ENCODE data around the gene RAE1. TPM values are rescaled to one million over a fixed set of nuclear protein-coding genes. Genes with fewer than 3 reads are reported as not detected.
A peak's percentile ranks its signal among the peaks of the same experiment; 100 is the strongest.

The RAE1 gene
- total RNA-seq (10 to 100 TPM; 30.9 to 34.0 TPM), polyA plus RNA-seq (10 to 100 TPM; 35.5 to 54.4 (median 37.0) TPM), total RNA-seq (37.7 to 90.1 (median 52.2) reads per million in 6 experiments)

- H3K27me3 Mint-ChIP-seq, result peaks cover 0 to 4% (median 0%) of the 10 kb centered on the region in 5 donors
- H3K27ac Mint-ChIP-seq, result peak within 1 kb of the TSS; percentile 82 to 95 (median 92)
- H3K36me3 Mint-ChIP-seq, result peaks cover 0 to 25% (median 0%) of the 10 kb centered on the region in 3 donors
- peaks cover 10 to 28% (median 26%) of the 10 kb centered on the region in 4 donors for H3K4me1 Mint-ChIP-seq
- H3K4me3 Mint-ChIP-seq, result peak within 1 kb of the TSS; percentile 84 to 94 (median 89)
- ATAC-seq (peak; percentile 84 to 88), DNase-seq (peak; percentile 84 to 95 (median 90))
- POLR2A ChIA-PET, result interaction anchor here (1.2 to 1.5 kb wide), 2 partner anchors 39 to 47 kb away, joined by 4 to 5 read pairs; no protein-coding TSS in a partner anchor
- H3K9me3 Mint-ChIP-seq, result no peaks in the 10 kb centered on the region
These were observed at the start of gene RAE1 for GRCh38 chr20:57351042-57351783. TSS of gene RAE1 (plus strand) at chr20:57351255. CDS start at chr20:57354039, 2,784 bp downstream.

- no peak overlapping the region for H3K4me3 Mint-ChIP-seq
These were observed 44.3 kb upstream of the RAE1 start for GRCh38 chr20:57306747-57307146.

GRCh38 chr20:57308451-57309271, 42.4 kb upstream of the RAE1 start:
- H3K36me3 Mint-ChIP-seq, result no peaks in the 10 kb centered on the region
- no peak overlapping the region for H3K27ac Mint-ChIP-seq
- no peak for DNase-seq
- no peak for ATAC-seq
- H3K4me1 Mint-ChIP-seq, result no peaks in the 10 kb centered on the region
- POLR2A ChIA-PET, result no interaction called here
- no peaks in the 10 kb centered on the region for H3K9me3 Mint-ChIP-seq
- no peak overlapping the region for H3K4me3 Mint-ChIP-seq
- H3K27me3 Mint-ChIP-seq, result peaks cover 6 to 14% (median 12%) of the 10 kb centered on the region in 5 donors

More at GRCh38 chr20:57306747-57307146, 44.3 kb upstream of the RAE1 start:
- Mint-ChIP-seq H3K27me3 (peaks cover 9 to 25% (median 14%) of the 10 kb centered on the region in 5 donors), H3K27ac (no peak overlapping the region), H3K36me3 (no peaks in the 10 kb centered on the region), H3K4me1 (no peaks in the 10 kb centered on the region), H3K9me3 (no peaks in the 10 kb centered on the region)
- POLR2A ChIA-PET, result no interaction called here
- ATAC-seq (no peak), DNase-seq (no peak)

GRCh38 chr20:57309544-57310115, 41.4 kb upstream of the RAE1 start:
- no peak for DNase-seq
- Mint-ChIP-seq H3K27me3 (peaks cover 6 to 17% (median 13%) of the 10 kb centered on the region in 5 donors), H3K36me3 (no peaks in the 10 kb centered on the region), H3K4me3 (no peak overlapping the region), H3K27ac (no peak overlapping the region), H3K4me1 (no peaks in the 10 kb centered on the region), H3K9me3 (no peaks in the 10 kb centered on the region)
- POLR2A ChIA-PET, result no interaction called here
- no peak for ATAC-seq

GRCh38 chr20:57310821-57311514, 40.1 kb upstream of the RAE1 start:
- H3K4me3 Mint-ChIP-seq, result no peak overlapping the region
- no peaks in the 10 kb centered on the region for H3K36me3 Mint-ChIP-seq
- no peak overlapping the region for H3K27ac Mint-ChIP-seq
- POLR2A ChIA-PET, result no interaction called here
- H3K4me1 Mint-ChIP-seq, result no peaks in the 10 kb centered on the region
- H3K27me3 Mint-ChIP-seq, result peaks cover 8 to 20% (median 13%) of the 10 kb centered on the region in 5 donors
- ATAC-seq (no peak), DNase-seq (no peak)
- H3K9me3 Mint-ChIP-seq, result no peaks in the 10 kb centered on the region

- ATAC-seq (no peak), DNase-seq (no peak)
- Mint-ChIP-seq H3K9me3 (no peaks in the 10 kb centered on the region), H3K4me1 (no peaks in the 10 kb centered on the region), H3K4me3 (no peak overlapping the region), H3K36me3 (no peaks in the 10 kb centered on the region), H3K27me3 (peaks cover 8 to 18% (median 12%) of the 10 kb centered on the region in 5 donors), H3K27ac (no peak overlapping the region)
- POLR2A ChIA-PET, result no interaction called here
These were observed 38.9 kb upstream of the RAE1 start for GRCh38 chr20:57312138-57312537.

- Mint-ChIP-seq H3K9me3 (no peaks in the 10 kb centered on the region), H3K36me3 (no peaks in the 10 kb centered on the region)
These were observed 37.8 kb upstream of the RAE1 start for GRCh38 chr20:57313230-57313629.

GRCh38 chr20:57313951-57314350, 37.1 kb upstream of the RAE1 start:
- Mint-ChIP-seq H3K4me1 (no peaks in the 10 kb centered on the region), H3K9me3 (no peaks in the 10 kb centered on the region), H3K27me3 (peaks cover 5 to 21% (median 12%) of the 10 kb centered on the region in 5 donors), H3K4me3 (no peak overlapping the region), H3K36me3 (no peaks in the 10 kb centered on the region), H3K27ac (no peak overlapping the region)
- ATAC-seq (no peak), DNase-seq (no peak)
- POLR2A ChIA-PET, result no interaction called here

More at GRCh38 chr20:57313230-57313629, 37.8 kb upstream of the RAE1 start:
- Mint-ChIP-seq H3K27me3 (peaks cover 2 to 17% (median 9%) of the 10 kb centered on the region in 5 donors), H3K4me1 (no peaks in the 10 kb centered on the region), H3K4me3 (no peak overlapping the region), H3K27ac (no peak overlapping the region)
- POLR2A ChIA-PET, result no interaction called here
- ATAC-seq (no peak), DNase-seq (no peak)

GRCh38 chr20:57315083-57315975, 35.7 kb upstream of the RAE1 start:
- H3K36me3 Mint-ChIP-seq, result no peaks in the 10 kb centered on the region
- H3K4me3 Mint-ChIP-seq, result no peak overlapping the region
- no peak for DNase-seq
- H3K4me1 Mint-ChIP-seq, result no peaks in the 10 kb centered on the region
- no peak for ATAC-seq
- POLR2A ChIA-PET, result no interaction called here
- no peaks in the 10 kb centered on the region for H3K9me3 Mint-ChIP-seq
- peaks cover 13 to 33% (median 17%) of the 10 kb centered on the region in 5 donors for H3K27me3 Mint-ChIP-seq
- no peak overlapping the region for H3K27ac Mint-ChIP-seq

GRCh38 chr20:57315976-57316480, 35.0 kb upstream of the RAE1 start:
- Mint-ChIP-seq H3K27ac (no peak overlapping the region), H3K4me3 (no peak overlapping the region), H3K36me3 (no peaks in the 10 kb centered on the region), H3K27me3 (peaks cover 15 to 38% (median 20%) of the 10 kb centered on the region in 5 donors), H3K9me3 (no peaks in the 10 kb centered on the region), H3K4me1 (no peaks in the 10 kb centered on the region)
- POLR2A ChIA-PET, result no interaction called here
- DNase-seq, result no peak
- ATAC-seq, result no peak

GRCh38 chr20:57316795-57317201, 34.3 kb upstream of the RAE1 start:
- H3K36me3 Mint-ChIP-seq, result no peaks in the 10 kb centered on the region
- no peaks in the 10 kb centered on the region for H3K4me1 Mint-ChIP-seq
- H3K4me3 Mint-ChIP-seq, result no peak overlapping the region
- no peak overlapping the region for H3K27ac Mint-ChIP-seq
- POLR2A ChIA-PET, result no interaction called here
- DNase-seq (no peak), ATAC-seq (no peak)
- peaks cover 19 to 46% (median 28%) of the 10 kb centered on the region in 5 donors for H3K27me3 Mint-ChIP-seq
- peaks cover 0 to under 1% (median 0%) of the 10 kb centered on the region in 9 donors for H3K9me3 Mint-ChIP-seq

Data from naive thymus-derived CD8-positive, alpha-beta T cell (primary cell).